HepG2 (cell line): ENCODE measurements around the gene ITIH3. TPM values are rescaled to one million over a fixed set of nuclear protein-coding genes. Genes with fewer than 3 reads are reported as not detected.

Source experiments
- ARID2 ChIP-seq: sonication (generic); formaldehyde crosslinking; IDR thresholded peaks from 2 replicates; pipeline ENCODE4 v1.8.1; 2022; ENCODE audit warnings: mild to moderate bottlenecking, missing genetic modification reagents, borderline replicate concordance
- HOMEZ ChIP-seq: IDR thresholded peaks from 2 replicates; pipeline ENCODE4 v1.6.1; 2016; ENCODE audit warnings: low read depth
- IRF1 ChIP-seq: sonication (generic); formaldehyde crosslinking; IDR thresholded peaks from 2 replicates; pipeline ENCODE4 v1.4.0; 2020; ENCODE audit warnings: low read depth, mild to moderate bottlenecking, missing genetic modification reagents
- MAFK ChIP-seq, 2 experiments: IDR thresholded peaks in 1 of 2; conservative IDR thresholded peaks in 1 of 2; 2 replicates each; pipeline ENCODE4 v1.6.1; 2011; ENCODE audit warnings: improper control_type of control experiment in 2 of 2, low read length in 2 of 2
- MATR3 ChIP-seq: sonication (generic); formaldehyde crosslinking; IDR thresholded peaks from 2 replicates; pipeline ENCODE4 v1.4.0; 2020; ENCODE audit warnings: missing genetic modification reagents
- MBNL3 ChIP-seq: fragments of 250-450 bp; sonication (Bioruptor Pico); conservative IDR thresholded peaks from 2 replicates; pipeline ENCODE4 v1.8.0; 2022; ENCODE audit warnings: mild to moderate bottlenecking, inconsistent platforms
- MXD3 ChIP-seq: IDR thresholded peaks from 2 replicates; pipeline ENCODE4 v1.6.1; 2016; ENCODE audit warnings: mild to moderate bottlenecking, missing biosample characterization, missing genetic modification reagents
- NAIF1 ChIP-seq: sonication (generic); formaldehyde crosslinking; IDR thresholded peaks from 2 replicates; pipeline ENCODE4 v1.5.0; 2020; ENCODE audit warnings: mild to moderate bottlenecking, missing genetic modification reagents, borderline replicate concordance
- PLSCR1 ChIP-seq: sonication (generic); formaldehyde crosslinking; IDR thresholded peaks from 2 replicates; pipeline ENCODE4 v1.5.0; 2020; ENCODE audit warnings: missing genetic modification reagents, mild to moderate bottlenecking, borderline replicate concordance
- SP5 ChIP-seq: IDR thresholded peaks from 2 replicates; pipeline ENCODE4 v1.6.1; 2016; ENCODE audit warnings: low read depth, borderline replicate concordance
- SRY ChIP-seq: sonication (generic); formaldehyde crosslinking; IDR thresholded peaks from 2 replicates; pipeline ENCODE4 v1.8.0; 2022; ENCODE audit warnings: mild to moderate bottlenecking, missing genetic modification reagents
- TAF15 ChIP-seq: fragments of 200-400 bp; formaldehyde crosslinking; IDR thresholded peaks from one replicate; pipeline ENCODE4 v1.6.1; 2018; ENCODE audit warnings: mild to moderate bottlenecking, low read depth, low read length; ENCODE audit not compliant: poor library complexity, severe bottlenecking
- ZBTB1 ChIP-seq: sonication (generic); formaldehyde crosslinking; IDR thresholded peaks from 2 replicates; pipeline ENCODE4 v1.4.0; 2020; ENCODE audit warnings: missing genetic modification reagents, borderline replicate concordance
- ZFP36L2 ChIP-seq: sonication (generic); formaldehyde crosslinking; IDR thresholded peaks from 2 replicates; pipeline ENCODE4 v1.4.0; 2020; ENCODE audit warnings: missing genetic modification reagents
- ZFYVE20 ChIP-seq: sonication (generic); formaldehyde crosslinking; IDR thresholded peaks from 2 replicates; pipeline ENCODE4 v1.8.0; 2023; ENCODE audit warnings: low read depth, mild to moderate bottlenecking, moderate library complexity, missing genetic modification reagents, borderline replicate concordance
- ZNF260 ChIP-seq: sonication (generic); formaldehyde crosslinking; IDR thresholded peaks from 2 replicates; pipeline ENCODE4 v1.4.0; 2020; ENCODE audit warnings: missing genetic modification reagents, low read depth, mild to moderate bottlenecking, borderline replicate concordance
- ZNF33A ChIP-seq: sonication (generic); formaldehyde crosslinking; IDR thresholded peaks from 2 replicates; pipeline ENCODE4 v1.5.1; 2020; ENCODE audit warnings: missing genetic modification reagents, mild to moderate bottlenecking, moderate library complexity, borderline replicate concordance
- ZNF513 ChIP-seq: sonication (generic); formaldehyde crosslinking; conservative IDR thresholded peaks from 2 replicates; pipeline ENCODE4 v1.5.0; 2020; ENCODE audit warnings: missing genetic modification reagents
- ZNF557 ChIP-seq: sonication (generic); formaldehyde crosslinking; IDR thresholded peaks from 2 replicates; pipeline ENCODE4 v1.4.0; 2020; ENCODE audit warnings: missing genetic modification reagents
- ZNF710 ChIP-seq: sonication (generic); formaldehyde crosslinking; IDR thresholded peaks from 2 replicates; pipeline ENCODE4 v1.5.0; 2020; ENCODE audit warnings: mild to moderate bottlenecking, missing genetic modification reagents, borderline replicate concordance
- ZNF776 ChIP-seq: sonication (generic); formaldehyde crosslinking; IDR thresholded peaks from 2 replicates; pipeline ENCODE4 v1.4.0; 2020; ENCODE audit warnings: mild to moderate bottlenecking, missing genetic modification reagents
- polyA plus RNA-seq, 8 experiments: library from polyadenylated mRNA; depleted of rRNA in 3 of 8; stranded (reverse) in 7 of 8; unstranded in 1 of 8; fragments of >200 nt; fragmentation: Illumina TruSeq in 4 of 8; extraction: Trizol in 4 of 8; gene quantifications; 2 replicates each; pipeline versions ENCODE4 v1.2.1 to v1.2.3, GENCODE V29; 2011 to 2016; ENCODE audit warnings: low read depth in 4 of 8, missing spikeins in 1 of 8, mixed read lengths in 1 of 8; ENCODE audit not compliant: insufficient read depth in 1 of 8
- total RNA-seq, 5 experiments: library from RNA; depleted of rRNA; stranded (reverse); fragments of >200 nt; fragmentation: Illumina TruSeq; extraction: Trizol; gene quantifications; 2 replicates each; pipeline ENCODE4 v1.2.3, GENCODE V29; 2016; ENCODE audit warnings: low read depth in 1 of 5

ITIH3 gene
- total and polyA plus RNA-seq, 2 of the 13 experiments (the other 11 are each of a cell fraction or from before 2014, with no cell fraction given), result 105 to 632 TPM

- TF ChIP-seq MAFK (conservative IDR thresholded peaks at IDR 0.05 in 1 of 2, IDR thresholded peaks at IDR 0.05 in 1 of 2; ENCODE audit: low read length in 2 of 2) (no peak), ZNF710 (no peak), SP5 (CRISPR knock-in tag) (peak; percentile 47; the same call in 1 of the 2 replicates), ARID2 (CRISPR knock-in tag) (no peak), ZNF260 (CRISPR knock-in tag) (no peak), ZNF33A (no peak), MXD3 (no peak), ZFP36L2 (CRISPR knock-in tag) (no peak), ZNF776 (no peak), MBNL3 (CRISPR knock-in tag) (no peak), HOMEZ (no peak), NAIF1 (CRISPR knock-in tag) (no peak), SRY (CRISPR knock-in tag) (no peak), ZNF513 (CRISPR knock-in tag) (no peak), IRF1 (CRISPR knock-in tag) (no peak), ZBTB1 (CRISPR knock-in tag) (no peak), MATR3 (no peak), TAF15 (no peak), ZNF557 (CRISPR knock-in tag) (no peak), ZFYVE20 (no peak), PLSCR1 (no peak)
These were observed 2.2 kb upstream of the ITIH3 start (continued) for GRCh38 chr3:52792413-52792812.
